HG03565 (cell line): ENCODE measurements around the gene PLA2G4E.

Experiments
- ATAC-seq: cut with Tn5 transposase; IDR thresholded peaks from one replicate; pipeline ENCODE4 v1.9.1; 2021; ENCODE audit warnings: mild to moderate bottlenecking, moderate library complexity; ENCODE audit not compliant: unreplicated experiment

Gene PLA2G4E

GRCh38 chr15:41979493-41980266 lies 41.2 kb downstream of the PLA2G4E start:
- no peak for ATAC-seq

- no peak for ATAC-seq
Measured at GRCh38 chr15:41978534-41978933, 42.3 kb downstream of the PLA2G4E start.

GRCh38 chr15:41977757-41978383 lies 43.0 kb downstream of the PLA2G4E start:
- ATAC-seq, result no peak

GRCh38 chr15:41975669-41976068 lies 45.2 kb downstream of the PLA2G4E start:
- no peak for ATAC-seq

GRCh38 chr15:41974041-41974440 lies 46.8 kb downstream of the PLA2G4E start:
- ATAC-seq, result no peak

- ATAC-seq, result peak; percentile 79
Measured at GRCh38 chr15:41972253-41973242, 48.3 kb downstream of the PLA2G4E start, which contains the start of gene EHD4. TSS of gene EHD4 (minus strand) at chr15:41972557. CDS start at chr15:41972494, 63 bp downstream.

- no peak for ATAC-seq
Measured at GRCh38 chr15:41971895-41972252, 49.0 kb downstream of the PLA2G4E start.

- ATAC-seq, result peak; percentile 30
Measured at GRCh38 chr15:41971089-41971894, 49.5 kb downstream of the PLA2G4E start.

GRCh38 chr15:41970456-41970855 lies 50.4 kb downstream of the PLA2G4E start:
- ATAC-seq, result no peak

- ATAC-seq, result no peak
Measured at GRCh38 chr15:41969851-41970431, 50.9 kb downstream of the PLA2G4E start.

GRCh38 chr15:41968701-41969100 lies 52.1 kb downstream of the PLA2G4E start:
- ATAC-seq, result no peak

GRCh38 chr15:41967506-41968206 lies 53.2 kb downstream of the PLA2G4E start:
- ATAC-seq, result no peak

GRCh38 chr15:41966920-41967465 lies 53.8 kb downstream of the PLA2G4E start:
- ATAC-seq, result no peak

- no peak for ATAC-seq
Measured at GRCh38 chr15:41966414-41966812, 54.4 kb downstream of the PLA2G4E start.

- ATAC-seq, result no peak
Measured at GRCh38 chr15:41965441-41966413, 55.1 kb downstream of the PLA2G4E start.

- no peak for ATAC-seq
Measured at GRCh38 chr15:41961595-41962202, 59.1 kb downstream of the PLA2G4E start.

GRCh38 chr15:41961001-41961518 lies 59.8 kb downstream of the PLA2G4E start:
- ATAC-seq, result no peak
